Measurements from ENCODE around the gene POLR3K.
A peak's percentile ranks its signal among the peaks of the same experiment; 100 is the strongest.

The POLR3K gene

DNA sequence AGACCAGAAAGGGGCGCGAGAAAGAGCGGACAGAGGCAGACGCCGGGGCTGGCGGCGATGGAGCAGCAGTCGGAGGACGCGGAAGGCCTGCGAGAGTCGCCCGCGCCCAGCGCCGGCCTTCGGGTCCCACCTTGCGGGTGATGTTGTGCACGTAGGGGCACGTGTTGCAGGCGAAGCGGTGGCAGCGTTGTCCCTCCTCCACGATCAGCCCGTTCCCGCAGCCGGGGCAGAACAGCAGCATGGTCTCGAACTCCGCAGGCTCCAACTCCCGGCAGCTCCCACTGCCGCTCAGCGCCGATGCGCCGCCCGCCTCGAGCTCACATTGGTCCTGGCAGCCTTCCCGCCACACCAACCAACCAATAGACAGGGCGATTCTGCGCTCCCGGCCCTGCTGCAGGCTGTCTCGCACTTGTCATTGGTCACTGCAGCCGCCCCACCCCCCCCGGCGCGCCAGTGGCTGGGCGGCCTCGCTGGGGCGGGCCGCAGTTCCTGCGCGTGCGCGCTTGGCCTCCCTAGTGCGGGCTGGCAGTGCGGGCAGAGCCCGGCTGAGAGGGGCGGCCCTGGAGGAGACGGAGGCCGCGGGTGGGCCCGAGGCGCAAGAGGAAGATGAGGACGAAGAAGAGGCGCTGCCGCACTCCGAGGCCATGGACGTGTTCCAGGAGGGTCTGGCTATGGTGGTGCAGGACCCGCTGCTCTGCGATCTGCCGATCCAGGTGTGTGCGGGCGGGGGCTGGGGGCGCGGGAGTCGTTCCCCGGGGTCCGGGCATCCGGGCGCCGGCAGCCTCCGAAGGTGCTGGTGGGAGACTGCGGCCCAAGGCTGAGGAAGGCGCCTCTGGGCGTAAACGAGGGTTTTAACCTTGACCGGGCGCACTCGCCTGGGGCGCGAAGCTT, at the start of gene POLR3K, which contains the start of gene SNRNP25:
POLR3K (minus strand) TSS at position 263 of the 891 bp plus-strand sequence; CDS start at position 241, 22 bp downstream.
SNRNP25 (plus strand) TSS at position 483 of the 891 bp plus-strand sequence; CDS start at position 672, 189 bp downstream.
- DNase-seq (ENCODE audit: low read depth), result peak; percentile 94

DNA sequence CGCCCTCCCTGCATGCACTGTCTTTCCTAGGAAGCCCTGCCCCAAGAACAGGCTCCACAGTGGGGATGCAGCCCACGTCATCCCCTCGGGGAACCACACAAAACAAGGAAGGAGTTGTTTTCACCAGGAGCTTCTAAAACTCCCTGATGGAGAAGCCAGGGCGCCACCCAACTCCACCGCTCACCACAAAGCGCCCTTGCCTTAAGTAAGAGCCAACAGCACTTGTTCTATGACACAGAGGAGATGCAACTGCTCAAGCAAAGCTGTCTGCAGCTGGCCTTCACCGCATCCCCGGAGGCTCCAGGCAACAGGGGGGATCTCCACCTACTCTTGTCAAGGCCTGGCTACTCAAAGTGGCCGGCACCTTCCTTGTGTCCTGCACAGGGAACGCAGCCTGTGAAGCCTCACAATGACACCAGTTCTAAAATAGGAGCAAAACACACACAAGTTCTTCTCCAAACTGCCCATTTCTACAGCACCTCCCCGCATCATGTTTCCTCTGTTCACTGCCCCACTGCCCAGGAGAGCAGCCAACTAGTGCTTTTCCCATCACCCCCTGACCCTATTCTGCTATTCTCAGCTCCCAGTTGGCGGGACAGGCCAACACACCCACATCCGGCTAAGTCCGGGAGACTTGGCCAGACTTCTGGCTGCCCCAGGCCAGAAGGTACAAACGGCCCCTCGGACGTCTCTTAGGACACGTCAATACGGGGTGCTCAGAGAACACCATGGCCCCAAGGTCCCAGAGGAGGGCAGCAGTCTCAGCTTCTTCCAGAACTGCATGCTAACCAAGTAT, 48.9 kb upstream of the POLR3K start:
- no peak for DNase-seq (ENCODE audit: low read depth)

DNA sequence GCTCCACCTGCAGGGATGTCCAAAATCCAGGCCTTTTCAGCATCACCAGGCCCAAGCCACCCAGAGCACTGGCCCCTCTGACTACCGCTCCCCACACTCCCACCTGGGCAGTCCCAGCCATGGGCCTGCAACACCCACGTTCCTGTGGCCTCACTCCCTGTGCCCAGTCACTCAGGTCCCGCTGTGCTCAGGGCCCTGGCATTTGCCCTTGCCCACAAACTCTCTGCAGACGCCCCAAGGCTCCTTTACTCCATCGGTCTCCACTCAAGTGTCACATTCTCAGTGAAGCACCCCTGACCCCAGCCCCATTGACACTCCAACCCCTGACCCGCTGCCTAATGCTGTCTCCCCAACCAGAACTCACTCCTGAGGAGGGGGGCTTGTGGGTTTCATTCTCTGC, 48.2 kb upstream of the POLR3K start:
- no peak for DNase-seq (ENCODE audit: low read depth)

DNA sequence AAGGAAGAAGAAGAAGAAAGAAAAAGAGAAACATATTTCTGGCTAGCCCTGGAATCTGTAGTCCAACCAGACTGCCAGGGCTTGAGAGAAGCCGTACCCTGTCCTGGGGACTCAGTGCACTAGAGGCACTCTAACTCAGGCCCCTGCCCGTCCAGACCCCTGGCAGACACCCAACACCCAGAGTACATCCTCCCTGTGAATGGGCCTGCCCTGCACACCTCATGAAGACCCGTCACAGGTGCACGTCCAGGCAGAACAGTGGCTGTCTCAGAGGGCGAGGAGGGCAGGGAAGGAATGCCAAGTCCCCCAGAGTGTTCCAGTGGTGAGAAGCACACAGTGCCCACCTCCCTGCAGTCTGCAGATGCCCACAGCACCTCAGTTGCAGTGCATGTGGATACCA, 47.6 kb upstream of the POLR3K start:
- no peak for DNase-seq (ENCODE audit: low read depth)

DNA sequence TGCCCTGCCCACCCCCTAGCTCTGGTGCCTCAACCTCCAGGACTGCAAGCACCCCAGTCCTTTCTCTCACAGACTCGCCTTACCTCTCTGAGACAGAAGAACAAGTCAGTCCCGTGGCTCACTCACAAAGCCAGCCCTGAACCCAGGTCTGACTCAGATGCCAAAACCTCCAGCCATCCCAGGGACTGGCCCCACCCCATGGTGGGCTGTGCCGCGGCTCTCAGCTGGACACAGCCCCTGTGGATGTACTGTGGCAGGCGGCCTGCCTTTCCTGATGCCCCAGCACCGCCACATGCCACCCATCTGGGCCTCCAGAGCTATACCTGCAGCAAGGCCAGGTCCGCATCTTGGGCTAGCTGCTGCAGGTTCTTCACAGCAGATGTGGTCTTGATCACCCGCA, 44.4 kb upstream of the POLR3K start:
- DNase-seq (ENCODE audit: low read depth), result no peak

DNA sequence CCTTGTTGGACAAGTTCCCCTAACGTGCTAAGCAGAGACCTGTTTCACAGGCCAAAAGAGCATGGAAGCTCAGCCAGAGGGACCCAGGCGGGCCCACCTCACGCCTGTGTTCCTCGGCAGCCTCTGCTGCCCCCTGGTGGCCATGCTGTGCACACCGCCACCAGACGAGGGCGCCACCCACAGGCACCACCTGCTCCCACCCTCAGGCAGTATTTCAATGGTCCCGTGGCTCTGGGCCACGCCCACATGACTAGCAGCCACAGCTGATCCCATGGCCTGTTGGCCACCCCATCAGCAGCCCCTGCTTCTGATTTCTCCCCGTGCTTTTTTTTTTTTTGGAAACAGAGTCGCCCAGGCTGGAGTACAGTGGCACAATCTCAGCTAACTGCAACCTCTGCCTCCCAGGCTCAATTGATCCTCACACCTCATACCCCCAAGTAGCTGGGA, 43.5 kb upstream of the POLR3K start:
- DNase-seq (ENCODE audit: low read depth), result peak; percentile 78

DNA sequence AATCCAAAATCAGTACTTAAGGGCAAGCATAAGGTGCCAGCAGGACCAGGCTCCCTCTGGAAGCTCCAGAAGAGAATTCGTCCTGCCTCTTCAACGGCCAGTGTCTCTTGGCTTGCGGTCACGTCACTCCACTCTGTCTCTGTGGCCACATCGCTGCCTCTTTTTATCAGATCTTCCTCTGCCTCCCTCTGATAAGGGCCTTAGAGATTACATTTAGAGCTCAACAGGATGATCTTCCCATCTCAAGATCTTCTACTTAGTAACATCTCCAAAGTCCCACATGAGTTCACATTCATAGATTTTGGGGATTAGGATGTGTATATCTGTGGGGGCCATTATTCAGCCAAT, 41.5 kb upstream of the POLR3K start:
- DNase-seq (ENCODE audit: low read depth), result no peak

DNA sequence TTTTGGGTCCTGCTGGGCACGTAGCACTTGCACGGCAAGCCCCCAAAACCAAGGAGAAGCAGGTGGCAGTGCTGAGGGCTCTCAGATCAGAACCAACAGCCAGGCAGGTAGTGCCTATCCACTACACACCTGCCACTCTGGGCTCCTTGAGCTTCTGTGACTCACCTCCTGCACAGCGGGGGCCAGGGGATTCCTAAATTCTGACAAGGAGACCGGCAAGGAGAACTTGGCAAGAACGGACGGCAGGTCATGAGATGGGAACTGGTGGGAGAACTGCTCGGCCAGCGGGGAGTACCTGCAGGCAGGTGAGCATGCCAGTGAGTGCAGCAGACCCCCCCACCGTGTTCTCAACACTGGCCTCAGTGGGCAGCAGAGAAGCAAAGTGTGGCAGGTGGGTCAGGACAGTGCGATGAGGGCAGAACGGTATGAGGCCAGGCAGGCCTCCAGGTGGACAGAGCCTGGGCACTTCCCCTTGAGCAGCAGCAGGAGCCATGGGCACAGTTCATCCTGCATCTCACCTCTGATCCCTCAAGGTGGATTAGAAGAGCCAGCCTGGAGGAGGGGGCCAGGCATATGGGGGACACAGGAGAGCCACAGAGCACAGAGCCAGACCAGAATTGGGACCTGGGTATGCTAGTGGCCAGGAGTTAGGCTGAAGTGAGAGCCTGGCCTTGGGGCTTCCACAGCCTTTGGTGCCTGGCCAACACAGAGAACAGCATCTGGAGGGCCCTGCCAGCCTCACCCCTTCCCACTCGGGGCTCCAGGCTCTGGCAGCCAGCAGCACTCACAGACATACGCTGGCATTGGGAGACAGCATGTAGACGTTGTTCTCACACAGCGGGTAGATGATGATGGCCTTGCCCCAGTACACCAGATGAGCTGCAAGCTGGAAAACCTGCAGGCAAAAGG, 39.3 kb upstream of the POLR3K start:
- DNase-seq (ENCODE audit: low read depth), result no peak

DNA sequence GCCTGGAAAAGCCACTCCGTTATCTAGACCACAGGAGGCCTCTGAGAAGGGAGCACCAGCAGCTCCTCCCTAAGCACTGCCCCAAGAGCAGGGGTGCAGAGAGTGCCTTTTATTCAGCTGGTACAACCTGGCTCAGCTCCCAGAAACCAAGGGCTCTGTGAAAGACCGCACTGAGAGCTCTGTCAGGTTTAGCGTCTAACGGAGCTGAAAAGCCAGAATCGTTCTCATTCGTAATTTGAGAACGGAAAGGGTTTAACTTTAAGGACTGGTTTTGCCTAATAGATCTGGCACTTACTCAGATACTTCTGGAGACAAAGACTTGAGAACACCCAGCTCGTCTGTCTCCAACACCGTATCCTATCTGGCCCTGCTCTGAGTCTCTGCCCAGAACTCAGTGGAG, 38.1 kb upstream of the POLR3K start:
- DNase-seq (ENCODE audit: low read depth), result no peak

DNA sequence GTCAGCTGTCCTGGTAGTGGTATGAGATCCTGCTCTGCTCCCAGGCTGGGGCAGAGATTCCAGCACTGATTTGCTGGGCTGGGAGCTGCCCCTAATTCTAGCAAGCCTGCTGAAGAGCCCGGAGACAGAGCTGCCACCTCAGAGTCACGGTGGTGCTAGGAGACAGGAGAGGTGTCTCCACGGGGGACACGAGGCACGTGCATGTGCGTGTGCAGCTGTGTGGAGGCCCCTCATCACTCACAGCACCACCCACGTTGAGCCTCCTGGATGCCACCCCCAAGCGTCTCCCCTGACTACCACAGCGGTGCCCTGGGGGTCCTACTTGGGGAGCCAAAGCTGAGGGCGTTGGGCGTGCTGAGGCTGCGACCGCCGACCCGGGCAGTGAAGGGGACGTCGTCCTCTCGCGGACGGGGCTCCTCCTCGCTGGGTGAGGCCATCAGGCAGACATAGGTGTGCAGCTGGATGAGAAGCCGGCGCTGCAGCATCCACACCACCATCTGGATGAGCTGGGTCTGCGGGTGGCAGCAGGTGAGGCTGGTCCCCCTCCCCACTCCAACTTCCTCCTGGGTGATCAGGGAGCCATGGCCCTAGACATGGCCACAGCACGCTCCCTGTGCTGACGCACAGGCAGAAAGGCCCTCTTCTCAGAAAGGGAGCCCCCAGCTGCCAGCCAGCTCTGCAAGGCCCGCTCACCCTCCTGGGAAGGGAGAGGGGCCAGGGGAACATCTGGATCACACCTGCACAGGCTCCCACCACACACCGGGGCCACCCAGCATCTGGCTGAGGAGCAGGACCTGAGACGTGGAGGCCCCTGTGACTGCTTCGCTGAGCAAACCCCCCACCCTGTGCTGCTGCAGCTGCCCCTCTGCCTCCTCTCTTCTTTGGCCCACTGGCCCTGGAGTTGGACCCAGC, 36.2 kb upstream of the POLR3K start:
- no peak for DNase-seq (ENCODE audit: low read depth)

DNA sequence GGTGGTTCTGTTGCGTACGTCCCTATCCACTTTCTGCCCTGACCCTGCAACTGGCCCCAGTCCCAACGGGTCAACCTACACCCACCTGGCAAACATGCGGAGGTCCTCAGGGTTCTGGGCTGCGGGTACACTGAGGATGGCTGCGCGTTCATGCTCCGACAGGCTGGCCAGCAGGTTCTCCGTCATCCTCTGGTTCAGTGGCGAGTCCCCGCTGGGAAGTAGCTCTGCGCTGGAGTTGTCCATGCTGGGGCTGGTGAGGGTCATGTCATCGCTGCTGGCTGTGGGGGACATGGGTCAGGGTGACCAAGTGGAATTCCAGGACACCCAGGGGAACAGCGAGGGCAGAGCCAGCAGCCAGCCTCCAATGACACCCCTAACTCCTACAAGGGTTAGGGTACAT, 35.2 kb upstream of the POLR3K start:
- DNase-seq (ENCODE audit: low read depth), result no peak

DNA sequence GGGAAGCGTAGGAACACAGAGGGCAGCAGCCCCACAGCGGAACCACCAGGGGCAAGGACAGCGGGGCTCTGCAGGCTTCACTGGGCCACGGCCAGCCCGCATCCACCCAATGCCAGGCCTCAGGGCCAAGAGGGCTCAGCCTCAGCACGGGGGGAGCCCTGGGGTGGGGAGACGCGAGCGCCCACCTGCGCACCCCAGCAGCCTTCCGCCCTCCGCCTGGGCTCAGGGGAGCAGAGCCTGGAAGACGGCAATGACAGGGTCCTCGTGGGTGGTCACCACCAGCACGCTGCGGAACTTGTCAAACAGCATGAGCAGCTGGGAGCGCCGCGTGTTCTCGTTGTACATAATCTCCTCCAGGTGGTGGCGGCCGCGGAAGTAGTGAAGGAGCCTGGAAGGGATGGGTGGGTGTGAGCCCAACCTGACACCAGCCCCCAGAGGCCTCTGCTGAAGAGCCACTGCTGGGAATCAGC, 33.1 kb upstream of the POLR3K start:
- no peak for DNase-seq (ENCODE audit: low read depth)

DNA sequence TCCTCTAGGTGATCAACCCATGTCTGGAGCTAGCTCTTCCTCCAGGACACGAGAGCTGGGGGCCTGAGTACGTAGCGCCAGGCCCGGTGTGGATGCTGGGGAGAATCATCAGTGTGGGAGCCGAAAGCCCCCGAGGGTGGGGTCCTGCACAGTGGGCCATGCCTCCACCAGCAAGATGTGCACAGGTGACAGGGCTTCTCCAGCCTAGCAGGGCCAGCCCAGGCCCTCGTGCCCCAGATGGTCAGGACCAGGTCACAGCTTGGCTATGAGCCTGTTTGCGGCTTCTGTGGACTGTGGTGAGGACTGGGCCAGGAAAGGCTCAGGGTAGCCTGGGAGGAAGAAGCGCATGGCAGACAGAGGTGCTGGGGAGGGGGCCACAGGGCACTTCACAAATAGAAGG, 32.5 kb upstream of the POLR3K start:
- DNase-seq (ENCODE audit: low read depth), result no peak

DNA sequence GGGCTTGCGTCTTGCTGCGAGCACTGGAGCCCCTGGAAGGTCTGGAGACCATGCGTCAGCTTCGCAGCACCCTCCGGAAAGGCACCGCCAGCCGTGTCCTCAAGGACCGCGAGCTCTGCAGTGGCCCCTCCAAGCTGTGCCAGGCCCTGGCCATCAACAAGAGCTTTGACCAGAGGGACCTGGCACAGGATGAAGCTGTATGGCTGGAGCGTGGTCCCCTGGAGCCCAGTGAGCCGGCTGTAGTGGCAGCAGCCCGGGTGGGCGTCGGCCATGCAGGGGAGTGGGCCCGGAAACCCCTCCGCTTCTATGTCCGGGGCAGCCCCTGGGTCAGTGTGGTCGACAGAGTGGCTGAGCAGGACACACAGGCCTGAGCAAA, 32.0 kb upstream of the POLR3K start:
- no peak for DNase-seq (ENCODE audit: low read depth)

DNA sequence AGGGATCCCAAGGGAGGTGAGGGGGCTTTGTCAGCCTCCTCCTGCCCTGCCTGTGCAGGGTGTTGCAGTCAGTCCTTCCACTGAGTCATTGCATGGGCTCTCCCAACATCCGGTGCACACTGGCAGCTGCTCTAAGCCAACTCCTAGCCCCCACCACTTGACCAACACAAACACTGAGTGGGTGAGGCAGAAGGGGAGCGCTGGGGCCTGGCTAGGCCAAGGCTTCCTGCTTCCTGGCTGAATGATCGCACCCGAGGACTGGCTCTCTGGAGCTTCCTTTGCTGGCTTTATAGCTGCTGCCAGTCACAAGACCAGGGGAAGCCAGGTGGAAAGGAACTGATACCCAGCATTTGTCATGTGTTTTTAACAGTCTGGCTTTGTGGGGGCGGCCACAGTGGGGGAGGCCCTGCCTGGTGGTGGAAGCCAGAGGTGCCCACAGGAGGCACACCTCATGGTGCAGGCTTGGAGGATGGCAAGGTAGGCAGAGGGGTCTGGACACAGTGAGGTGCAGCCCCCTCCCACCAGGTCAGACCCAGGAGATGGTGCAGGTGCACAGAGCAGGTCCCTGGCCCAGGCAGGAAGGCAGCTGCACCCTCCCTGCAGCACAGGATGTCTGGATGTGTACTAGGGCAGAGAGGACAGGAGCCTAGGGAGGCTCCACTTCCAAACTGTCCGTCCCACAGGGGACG, 31.5 kb upstream of the POLR3K start:
- no peak for DNase-seq (ENCODE audit: low read depth)

DNA sequence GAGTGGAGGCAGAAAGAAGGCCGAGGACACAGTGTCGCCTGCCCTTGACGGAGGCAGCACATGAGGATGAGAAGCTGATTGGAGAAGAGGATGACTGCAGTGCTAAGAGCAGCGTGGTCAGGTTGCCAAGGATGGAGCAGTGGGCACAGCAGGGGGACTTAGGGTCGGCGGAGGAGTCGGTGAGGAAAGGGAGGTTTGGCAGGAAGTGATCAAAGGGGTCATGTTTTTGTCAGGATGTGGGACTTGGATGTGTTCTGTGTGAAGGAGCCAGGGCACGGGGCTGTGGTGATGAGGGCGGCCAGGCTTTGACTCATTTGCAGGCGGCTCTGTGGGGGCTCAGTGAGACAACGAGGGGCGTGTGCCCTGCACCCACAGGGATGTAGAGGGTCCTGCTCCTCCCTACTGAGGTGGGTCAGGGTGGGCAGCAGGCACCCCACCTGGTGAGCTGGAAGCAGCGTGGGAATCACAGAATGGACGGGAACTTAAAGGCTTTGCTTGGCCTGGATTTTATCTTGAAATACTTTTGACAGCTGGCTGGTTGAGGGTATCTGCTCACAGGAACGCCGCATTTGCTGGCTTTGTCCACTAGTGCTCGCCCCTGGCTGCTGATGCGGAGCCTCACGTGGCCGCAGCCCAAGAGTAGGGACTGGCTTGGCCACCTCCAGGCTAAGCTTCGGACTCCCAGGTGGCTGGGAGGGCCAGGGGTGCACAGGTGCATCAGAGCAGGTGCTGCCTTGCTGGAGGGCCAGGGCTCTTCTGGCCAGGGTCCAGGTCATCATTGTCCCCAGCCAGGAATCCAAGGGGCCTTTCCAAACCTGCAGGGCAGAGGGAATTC, 30.6 kb upstream of the POLR3K start:
- DNase-seq (ENCODE audit: low read depth), result no peak

DNA sequence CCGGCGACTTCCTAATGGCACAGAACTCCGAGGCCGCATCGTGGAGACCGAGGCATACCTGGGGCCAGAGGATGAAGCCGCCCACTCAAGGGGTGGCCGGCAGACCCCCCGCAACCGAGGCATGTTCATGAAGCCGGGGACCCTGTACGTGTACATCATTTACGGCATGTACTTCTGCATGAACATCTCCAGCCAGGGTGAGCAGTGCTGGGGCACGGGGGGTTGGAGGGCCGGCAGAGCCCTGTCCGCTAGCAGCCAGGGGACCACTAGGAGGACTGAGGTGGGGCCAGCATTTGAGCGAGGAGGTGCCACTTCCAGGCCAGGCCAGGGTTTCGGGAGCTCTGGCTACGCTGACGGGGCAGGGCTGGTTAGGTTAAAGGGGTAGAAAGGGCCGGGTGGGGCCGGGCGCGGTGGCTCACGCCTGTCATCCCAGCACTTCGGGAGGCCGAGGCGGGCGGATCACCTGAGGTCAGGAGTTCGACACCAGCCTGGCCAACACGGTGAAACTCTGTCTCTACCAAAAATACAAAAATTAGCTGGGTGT, 29.7 kb upstream of the POLR3K start:
- DNase-seq (ENCODE audit: low read depth), result no peak

DNA sequence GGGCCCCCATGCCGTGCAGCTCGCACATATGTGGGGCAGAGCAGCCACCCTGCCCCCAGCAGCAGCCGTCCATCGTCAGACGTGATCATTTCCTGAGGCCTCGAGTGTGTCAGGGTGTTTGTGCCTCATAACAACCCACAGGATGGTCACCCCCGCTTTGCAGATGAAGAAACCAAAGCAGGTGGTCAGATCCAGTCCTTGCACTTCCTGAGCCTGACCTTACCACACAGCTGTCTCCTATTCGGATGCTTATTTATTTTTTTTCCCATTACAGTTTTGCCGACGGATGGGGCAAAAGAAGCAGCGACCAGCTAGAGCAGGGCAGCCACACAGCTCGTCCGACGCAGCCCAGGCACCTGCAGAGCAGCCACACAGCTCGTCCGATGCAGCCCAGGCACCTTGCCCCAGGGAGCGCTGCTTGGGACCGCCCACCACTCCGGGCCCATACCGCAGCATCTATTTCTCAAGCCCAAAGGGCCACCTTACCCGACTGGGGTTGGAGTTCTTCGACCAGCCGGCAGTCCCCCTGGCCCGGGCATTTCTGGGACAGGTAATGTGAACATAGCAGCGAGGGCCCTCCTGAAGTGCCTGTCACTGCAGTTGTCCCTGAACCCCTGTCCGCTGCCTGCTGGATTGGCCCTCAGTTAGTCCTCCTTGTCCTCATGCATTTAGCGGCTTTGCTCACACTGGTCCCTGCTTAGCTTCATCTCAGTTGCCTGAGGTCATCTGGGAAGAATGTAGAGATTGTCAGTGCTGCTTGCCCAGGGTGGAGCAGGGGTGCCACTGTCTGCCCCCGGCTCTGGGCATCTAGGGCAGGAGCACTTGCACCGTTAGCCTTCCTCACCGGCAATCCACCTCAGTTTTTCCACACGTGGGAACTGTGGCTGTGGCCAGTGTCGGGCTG, 26.0 kb upstream of the POLR3K start:
- DNase-seq (ENCODE audit: low read depth), result no peak

All from stimulated activated CD8-positive, alpha-beta memory T cell treated with anti-CD3 and anti-CD28 coated beads, Interleukin-15, amount 100 ng/mL, for 24 hours (primary cell).